Stomach (tissue), 9 donors: ENCODE measurements around the gene CD151. TPM values are rescaled to one million over a fixed set of nuclear protein-coding genes. Genes with fewer than 3 reads are reported as not detected.

Experiments
- DNase-seq, 2 donors: peaks; one replicate each; pipeline versions ENCODE4 v3.0.0 to v3.0.0-alpha.2; 2013 to 2019
- H3K27ac ChIP-seq, 5 donors: fragments of 200-600 bp in 4 of 5; sonication (generic) in 4 of 5; one replicate each; pipeline ENCODE4 v1.5.1; 2013 to 2019; ENCODE audit warnings: mild to moderate bottlenecking in 1 of 5, moderate library complexity in 1 of 5
- H3K27me3 ChIP-seq, 3 donors: fragments of 200-600 bp; sonication (generic); one replicate each; pipeline ENCODE4 v1.5.1; 2017 to 2019; ENCODE audit warnings: mixed run types in 1 of 3
- H3K36me3 ChIP-seq, 4 donors: fragments of 200-600 bp; sonication (generic); 1 replicate in 3 of 4; 2 replicates in 1 of 4; pipeline ENCODE4 v1.5.1; 2016 to 2019
- H3K4me1 ChIP-seq, 4 donors: fragments of 200-600 bp; sonication (generic); one replicate each; pipeline ENCODE4 v1.5.1; 2016 to 2019
- H3K4me3 ChIP-seq, 4 donors: fragments of 200-600 bp; sonication (generic) in 3 of 4; one replicate each; pipeline ENCODE4 v1.5.1; 2016 to 2019; ENCODE audit warnings: mild to moderate bottlenecking in 1 of 4
- H3K9me3 ChIP-seq, 4 donors: fragments of 200-600 bp; sonication (generic); one replicate each; pipeline ENCODE4 v1.5.1; 2016 to 2019
- EP300 ChIP-seq: sonication (generic); formaldehyde crosslinking; IDR thresholded peaks from one replicate; pipeline ENCODE4 v1.6.1; 2017; ENCODE audit warnings: antibody characterized with exemption
- POLR2A ChIP-seq, 4 donors: fragments of 450-650 bp; IDR thresholded peaks; one replicate each; pipeline ENCODE4 v1.6.1; 2016; ENCODE audit warnings: antibody characterized with exemption in 4 of 4, control low read depth in 2 of 4, mild to moderate bottlenecking in 1 of 4, moderate library complexity in 1 of 4
- POLR2AphosphoS5 ChIP-seq, 3 donors: sonication (generic); formaldehyde crosslinking; IDR thresholded peaks; one replicate each; pipeline ENCODE4 v1.6.1; 2016; ENCODE audit warnings: antibody characterized with exemption in 3 of 3
- WGBS, 5 donors: extraction: QIAGEN DNeasy Blood & Tissue Kit in 3 of 5; methylation state at CpG; one replicate each; pipeline versions ENCODE4 v1.1.5 to v1.1.7; 2013 to 2018; 5-methylcytosine and 5-hydroxymethylcytosine counted together
- intact Hi-C: fragments of 100-400 bp; cut with DNase I; formaldehyde crosslinking; loops from one replicate; pipeline ENCODE4 v1.15.1; 2023; ENCODE audit warnings: low total_unique reads
- polyA plus RNA-seq, 3 donors: library from polyadenylated mRNA; stranded (reverse); fragments of 200-250 nt; gene quantifications; one replicate each; pipeline ENCODE4 v1.2.3, GENCODE V29; 2013
- total RNA-seq, 5 donors: library from RNA; depleted of rRNA; stranded (reverse); fragments of >200 nt; gene quantifications; one replicate each; pipeline versions ENCODE4 v1.1.0 to v1.2.3, GENCODE V29; 2014 to 2016
- TF ChIP-seq, protein P1 (sequence below), 7 experiments: fragments of 450-650 bp in 4 of 7; fragments of 200-600 bp in 3 of 7; sonication (generic) in 3 of 7; IDR thresholded peaks; one replicate each; pipeline ENCODE4 v1.5.1; 2016 to 2019; ENCODE audit warnings: antibody characterized with exemption in 7 of 7, control low read depth in 2 of 7, mild to moderate bottlenecking in 1 of 7
- donor health status: healthy with polysubstance abuse.
- donor health status: Bipolar disorder and iron deficiency.
- donor health status: healthy.

Gene CD151
- total and polyA plus RNA-seq, 8 donors = 66.7 to 293 (median 159) TPM

DNA sequence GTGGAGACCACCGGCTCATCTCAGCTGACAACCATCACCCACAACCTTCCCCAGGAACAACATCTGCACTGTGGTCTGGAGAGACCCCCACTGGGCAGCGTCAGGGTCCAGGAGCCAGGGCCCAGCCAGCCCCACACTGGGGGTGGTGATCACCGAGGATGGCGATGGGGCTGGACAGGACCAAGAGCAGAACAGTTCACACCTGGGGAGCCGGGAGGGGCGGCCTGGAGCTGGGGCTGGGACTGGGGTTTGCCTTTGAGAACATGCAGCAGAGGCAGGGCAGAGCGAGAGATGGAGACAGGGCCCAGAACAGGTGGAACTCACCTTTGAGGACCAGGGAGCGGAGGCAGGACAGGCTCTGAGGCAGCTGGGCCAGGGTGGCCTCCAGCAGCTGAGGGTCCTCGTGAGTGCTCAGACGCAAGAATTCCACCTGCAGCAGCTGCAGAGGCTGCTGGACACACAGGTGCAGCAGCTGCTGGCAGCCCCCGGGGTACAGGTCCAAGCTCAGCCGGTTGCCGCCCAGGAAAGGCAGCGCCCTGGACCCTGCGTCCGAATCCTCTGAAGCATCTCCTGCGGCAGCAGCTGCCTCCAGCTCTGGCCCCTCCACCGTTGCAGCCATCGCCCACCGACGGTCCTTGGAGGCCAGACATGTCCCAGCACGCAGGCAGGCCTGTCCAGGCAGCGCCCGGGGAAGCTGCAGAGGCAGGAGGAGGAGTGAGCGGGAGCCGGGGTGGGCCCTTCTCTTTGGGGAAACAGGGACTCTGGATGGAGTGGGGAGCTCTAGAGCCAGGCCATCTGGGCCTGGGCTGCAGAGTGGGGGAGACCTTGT lies 28.8 kb upstream of the CD151 start:
- no peak for DNase-seq
- Histone ChIP-seq H3K27ac (peak overlapping the region in 2 of 5 donors; percentile 89 to 92), H3K4me3 (peak overlapping the region in 3 of 4 donors; percentile 61 to 71 (median 70)), H3K36me3 (peaks cover 11 to 44% (median 39%) of the 10 kb centered on the region in 4 donors), H3K4me1 (peaks cover 27 to 49% (median 39%) of the 10 kb centered on the region in 4 donors), H3K27me3 (no peaks in the 10 kb centered on the region), H3K9me3 (no peaks in the 10 kb centered on the region)
- TF ChIP-seq, protein P1, sequence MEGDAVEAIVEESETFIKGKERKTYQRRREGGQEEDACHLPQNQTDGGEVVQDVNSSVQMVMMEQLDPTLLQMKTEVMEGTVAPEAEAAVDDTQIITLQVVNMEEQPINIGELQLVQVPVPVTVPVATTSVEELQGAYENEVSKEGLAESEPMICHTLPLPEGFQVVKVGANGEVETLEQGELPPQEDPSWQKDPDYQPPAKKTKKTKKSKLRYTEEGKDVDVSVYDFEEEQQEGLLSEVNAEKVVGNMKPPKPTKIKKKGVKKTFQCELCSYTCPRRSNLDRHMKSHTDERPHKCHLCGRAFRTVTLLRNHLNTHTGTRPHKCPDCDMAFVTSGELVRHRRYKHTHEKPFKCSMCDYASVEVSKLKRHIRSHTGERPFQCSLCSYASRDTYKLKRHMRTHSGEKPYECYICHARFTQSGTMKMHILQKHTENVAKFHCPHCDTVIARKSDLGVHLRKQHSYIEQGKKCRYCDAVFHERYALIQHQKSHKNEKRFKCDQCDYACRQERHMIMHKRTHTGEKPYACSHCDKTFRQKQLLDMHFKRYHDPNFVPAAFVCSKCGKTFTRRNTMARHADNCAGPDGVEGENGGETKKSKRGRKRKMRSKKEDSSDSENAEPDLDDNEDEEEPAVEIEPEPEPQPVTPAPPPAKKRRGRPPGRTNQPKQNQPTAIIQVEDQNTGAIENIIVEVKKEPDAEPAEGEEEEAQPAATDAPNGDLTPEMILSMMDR (IDR thresholded peaks at IDR 0.05) = no peak
- no peak for TF ChIP-seq POLR2A (IDR thresholded peaks at IDR 0.05)
- no peak for TF ChIP-seq POLR2AphosphoS5 (IDR thresholded peaks at IDR 0.05)
- no peak for TF ChIP-seq EP300
- WGBS, 5 donors = 51 to 69% (median 57%) methylated on average over 15 to 26 of the region's 26 CpGs
- intact Hi-C loops = no loop called here

DNA sequence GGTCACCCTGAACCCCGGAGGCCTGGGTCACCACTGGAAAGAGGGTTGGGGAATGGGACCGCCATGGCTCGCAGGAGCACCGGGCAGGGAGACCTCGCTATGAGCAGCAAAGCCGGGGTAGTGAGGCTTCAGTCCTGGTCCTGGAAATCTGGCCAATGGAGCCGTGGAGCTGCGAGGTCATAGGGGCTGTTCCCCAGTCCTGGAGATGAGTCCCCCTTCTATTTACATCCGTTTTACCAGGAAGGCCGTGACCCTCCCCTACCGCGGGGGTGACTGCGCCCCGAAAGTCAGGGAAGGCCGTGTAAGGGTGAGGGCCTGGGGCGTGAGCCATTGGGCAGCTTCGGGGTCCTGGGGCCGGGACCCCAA lies 28.2 kb upstream of the CD151 start:
- no peaks in the 10 kb centered on the region for H3K27me3 ChIP-seq
- H3K27ac ChIP-seq = peak overlapping the region; percentile 87 to 92 (median 89)
- peaks cover 6 to 38% (median 35%) of the 10 kb centered on the region in 4 donors for H3K36me3 ChIP-seq
- no peak for DNase-seq
- no peaks in the 10 kb centered on the region for H3K9me3 ChIP-seq
- H3K4me3 ChIP-seq = peak overlapping the region; percentile 61 to 71 (median 67)
- intact Hi-C loops = no loop called here
- TF ChIP-seq, protein P1 (IDR thresholded peaks at IDR 0.05) = no peak
- TF ChIP-seq EP300 = no peak
- no peak for TF ChIP-seq POLR2AphosphoS5 (IDR thresholded peaks at IDR 0.05)
- no peak for TF ChIP-seq POLR2A (IDR thresholded peaks at IDR 0.05)
- 2 to 14% (median 5%) methylated on average over 15 to 18 of the region's 18 CpGs for WGBS, 5 donors
- peaks cover 27 to 50% (median 40%) of the 10 kb centered on the region in 4 donors for H3K4me1 ChIP-seq

DNA sequence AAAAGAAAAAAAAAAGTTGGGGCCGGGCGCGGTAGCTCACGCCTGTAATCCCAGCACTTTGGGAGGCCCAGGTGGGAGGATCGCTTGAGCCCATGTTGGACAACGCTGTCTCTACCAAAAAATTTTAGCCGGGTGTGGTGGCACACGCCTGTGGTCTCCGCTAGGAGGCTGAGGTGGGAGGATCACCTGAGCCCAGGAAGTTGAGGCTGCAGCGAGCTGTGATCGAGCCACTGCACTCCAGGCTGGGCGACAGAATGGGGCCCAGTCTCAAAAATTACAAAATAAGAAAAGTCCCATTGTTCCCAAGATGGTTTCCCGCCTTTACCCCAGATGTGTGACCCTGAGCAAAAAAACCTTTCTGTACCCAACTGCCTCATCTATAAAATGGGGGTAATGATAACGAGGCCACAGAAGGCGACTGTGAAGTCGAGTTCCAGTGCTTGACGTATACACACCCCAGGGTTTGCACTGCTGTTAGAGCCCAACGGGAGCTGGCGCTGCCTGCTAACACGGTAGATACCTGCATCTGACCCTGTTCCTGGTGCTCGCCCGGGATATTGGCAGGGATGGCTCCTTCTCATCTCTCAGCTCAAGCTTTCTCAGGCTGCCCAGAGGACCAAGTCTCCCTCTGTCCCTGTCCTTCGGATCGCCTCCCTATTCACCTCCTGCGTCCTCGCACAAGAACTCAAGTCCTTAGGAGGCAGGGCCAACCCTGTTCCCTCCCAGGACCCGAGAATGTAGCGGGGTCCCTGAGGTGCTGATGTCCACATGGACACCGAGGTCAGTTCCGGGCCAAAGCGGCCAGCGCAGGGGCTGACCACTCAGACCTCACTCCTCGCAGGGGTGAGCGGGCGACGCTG lies 24.1 kb upstream of the CD151 start:
- Histone ChIP-seq H3K4me3 (peak overlapping the region; percentile 83 to 98 (median 92)), H3K27me3 (no peaks in the 10 kb centered on the region), H3K27ac (peak overlapping the region; percentile 89 to 99 (median 98)), H3K9me3 (no peaks in the 10 kb centered on the region), H3K4me1 (peaks cover 41 to 64% (median 58%) of the 10 kb centered on the region in 4 donors), H3K36me3 (peaks cover 22 to 26% (median 25%) of the 10 kb centered on the region in 4 donors)
- intact Hi-C loops = no loop called here
- TF ChIP-seq, protein P1 (IDR thresholded peaks at IDR 0.05) = no peak
- TF ChIP-seq EP300 = no peak
- no peak for TF ChIP-seq POLR2AphosphoS5 (IDR thresholded peaks at IDR 0.05)
- TF ChIP-seq POLR2A (IDR thresholded peaks at IDR 0.05) = no peak
- no peak for DNase-seq
- WGBS, 5 donors = 25 to 47% (median 28%) methylated on average over 23 to 36 of the region's 36 CpGs
